GM18868 (cell line): ENCODE results near the gene PDE3A.
"Not testable (repeated sequence)": the region's sequence is repeated elsewhere in the genome, so short reads cannot be mapped to it uniquely, and the experiment has no call there.

Source experiments
- ATAC-seq: cut with Tn5 transposase; IDR thresholded peaks from one replicate; pipeline ENCODE4 v1.9.1; 2021; ENCODE audit warnings: mild to moderate bottlenecking, moderate library complexity; ENCODE audit not compliant: unreplicated experiment

Gene PDE3A

GRCh38 chr12:20368114-20368650 lies at the start of gene PDE3A:
PDE3A (plus strand) TSS chr12:20368537; CDS start chr12:20369285, 748 bp downstream.
- ATAC-seq = no peak

- ATAC-seq = no peak
These were observed 49.0 kb upstream of the PDE3A start for GRCh38 chr12:20319366-20319765.

GRCh38 chr12:20320552-20320951 lies 47.8 kb upstream of the PDE3A start:
- ATAC-seq = no peak

GRCh38 chr12:20330826-20331505 lies 37.4 kb upstream of the PDE3A start:
- not testable (repeated sequence) for ATAC-seq

- ATAC-seq = no peak
These were observed 29.3 kb upstream of the PDE3A start for GRCh38 chr12:20339060-20339459.

- no peak for ATAC-seq
These were observed 26.2 kb upstream of the PDE3A start for GRCh38 chr12:20342111-20342510.

GRCh38 chr12:20345866-20346265 lies 22.5 kb upstream of the PDE3A start:
- no peak for ATAC-seq

GRCh38 chr12:20350026-20350425 lies 18.3 kb upstream of the PDE3A start:
- ATAC-seq = no peak

- ATAC-seq = no peak
These were observed 17.8 kb upstream of the PDE3A start for GRCh38 chr12:20350495-20350894.

GRCh38 chr12:20351406-20351805 lies 16.9 kb upstream of the PDE3A start:
- no peak for ATAC-seq

- no peak for ATAC-seq
These were observed 12.3 kb upstream of the PDE3A start for GRCh38 chr12:20356048-20356447.

- ATAC-seq = no peak
These were observed 7.9 kb upstream of the PDE3A start for GRCh38 chr12:20360407-20360806.

GRCh38 chr12:20361416-20361815 lies 6.9 kb upstream of the PDE3A start:
- no peak for ATAC-seq

GRCh38 chr12:20364501-20364900 lies 3.8 kb upstream of the PDE3A start:
- ATAC-seq = no peak

GRCh38 chr12:20366776-20367409 lies 1.4 kb upstream of the PDE3A start:
- ATAC-seq = no peak

- ATAC-seq = no peak
These were observed 689 bp upstream of the PDE3A start for GRCh38 chr12:20367583-20368113.

GRCh38 chr12:20368651-20369304 lies 441 bp downstream of the PDE3A start:
- ATAC-seq = no peak

- no peak for ATAC-seq
These were observed 1.1 kb downstream of the PDE3A start for GRCh38 chr12:20369305-20370013.

- no peak for ATAC-seq
These were observed 1.7 kb downstream of the PDE3A start for GRCh38 chr12:20370014-20370386.

- no peak for ATAC-seq
These were observed 2.7 kb downstream of the PDE3A start for GRCh38 chr12:20370866-20371519.
